Epithelial cell of esophagus (primary cell): ENCODE data around the gene SCML2.
A peak's percentile ranks its signal among the peaks of the same experiment; 100 is the strongest.
"Not testable (repeated sequence)": the region's sequence is repeated elsewhere in the genome, so short reads cannot be mapped to it uniquely, and the experiment has no call there.

ENCODE experiments used
- DNase-seq: peaks from one replicate; pipeline ENCODE4 v3.0.0; 2010; ENCODE audit warnings: low read depth
- H3K4me3 ChIP-seq: 2 replicates; pipeline ENCODE4 v1.5.1; 2011; ENCODE audit warnings: mild to moderate bottlenecking, low read length, control low read depth
- TF ChIP-seq, protein P1 (sequence below): IDR thresholded peaks from 2 replicates; pipeline ENCODE4 v1.5.1; 2011; ENCODE audit warnings: low read depth, mild to moderate bottlenecking, low read length, control low read depth, inconsistent platforms; ENCODE audit not compliant: insufficient read depth; ENCODE audit errors: missing control alignments

Gene SCML2

DNA sequence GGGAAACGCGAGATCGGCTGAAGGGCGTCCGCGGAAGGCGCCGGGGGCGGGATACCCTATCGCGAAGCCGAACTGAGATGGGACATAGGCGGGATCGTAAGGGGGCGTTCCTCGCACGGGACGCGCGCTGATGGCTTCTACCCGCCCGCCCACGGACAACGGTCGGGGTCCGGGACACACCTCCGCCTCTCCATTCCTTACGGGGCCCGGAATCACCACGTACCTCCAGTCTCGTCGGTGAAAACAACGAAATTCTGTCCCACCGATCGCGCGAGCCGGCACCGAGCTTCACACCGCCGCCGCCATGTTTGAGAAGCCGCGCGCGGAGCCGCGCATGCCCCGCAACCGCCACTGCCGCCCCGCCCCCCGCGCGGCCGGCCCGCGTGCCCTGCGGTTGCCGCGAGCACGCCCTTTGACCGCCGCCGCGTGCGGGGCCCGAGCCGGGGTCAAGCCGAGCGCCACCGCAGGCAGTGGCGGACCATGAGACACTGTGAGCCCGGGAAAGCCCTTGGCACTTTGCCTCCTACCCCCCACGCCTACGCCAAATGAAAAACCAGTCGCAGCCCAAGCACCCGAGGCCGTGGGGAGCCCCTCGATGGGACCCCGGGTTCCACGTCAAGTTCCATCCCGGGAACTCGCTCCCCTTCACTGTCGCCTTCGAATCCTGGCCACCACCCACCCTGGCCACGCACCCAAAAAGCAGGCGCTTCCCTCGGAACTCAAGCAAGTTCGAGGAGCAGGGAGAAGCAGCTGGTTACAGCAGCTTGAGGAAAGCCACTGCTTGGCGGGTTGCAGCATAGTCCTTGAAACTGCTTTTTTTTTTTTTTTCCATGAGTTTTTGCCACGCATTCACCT is at the start of gene SCML2:
Gene SCML2 (minus strand): TSS at position 320 of the 855 bp plus-strand sequence. CDS start 20,617 bp downstream, outside the sequence.
- TF ChIP-seq, protein P1, sequence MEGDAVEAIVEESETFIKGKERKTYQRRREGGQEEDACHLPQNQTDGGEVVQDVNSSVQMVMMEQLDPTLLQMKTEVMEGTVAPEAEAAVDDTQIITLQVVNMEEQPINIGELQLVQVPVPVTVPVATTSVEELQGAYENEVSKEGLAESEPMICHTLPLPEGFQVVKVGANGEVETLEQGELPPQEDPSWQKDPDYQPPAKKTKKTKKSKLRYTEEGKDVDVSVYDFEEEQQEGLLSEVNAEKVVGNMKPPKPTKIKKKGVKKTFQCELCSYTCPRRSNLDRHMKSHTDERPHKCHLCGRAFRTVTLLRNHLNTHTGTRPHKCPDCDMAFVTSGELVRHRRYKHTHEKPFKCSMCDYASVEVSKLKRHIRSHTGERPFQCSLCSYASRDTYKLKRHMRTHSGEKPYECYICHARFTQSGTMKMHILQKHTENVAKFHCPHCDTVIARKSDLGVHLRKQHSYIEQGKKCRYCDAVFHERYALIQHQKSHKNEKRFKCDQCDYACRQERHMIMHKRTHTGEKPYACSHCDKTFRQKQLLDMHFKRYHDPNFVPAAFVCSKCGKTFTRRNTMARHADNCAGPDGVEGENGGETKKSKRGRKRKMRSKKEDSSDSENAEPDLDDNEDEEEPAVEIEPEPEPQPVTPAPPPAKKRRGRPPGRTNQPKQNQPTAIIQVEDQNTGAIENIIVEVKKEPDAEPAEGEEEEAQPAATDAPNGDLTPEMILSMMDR = no peak
- DNase-seq = peak; percentile 13
- H3K4me3 ChIP-seq = peak within 1 kb of the TSS; percentile 44

DNA sequence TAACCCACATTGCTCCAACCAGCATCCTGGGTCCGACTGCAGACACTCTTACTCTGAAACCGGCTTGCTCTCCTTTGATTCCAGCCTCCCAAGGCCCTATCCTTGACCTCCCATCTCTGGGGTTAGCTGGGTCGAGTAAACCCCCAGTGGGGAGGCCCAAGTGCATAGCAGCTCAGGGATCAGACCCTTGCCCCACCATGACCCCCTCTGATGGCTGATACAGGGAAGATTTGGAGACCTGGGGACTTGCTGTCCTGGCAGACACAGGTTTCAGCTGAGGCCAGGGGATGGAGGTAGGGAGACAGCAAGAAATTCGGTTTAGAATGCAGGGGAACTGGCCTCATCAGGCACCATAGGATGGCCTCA is 47.3 kb upstream of the SCML2 start:
- no peak overlapping the region for H3K4me3 ChIP-seq
- TF ChIP-seq, protein P1 = no peak
- no peak for DNase-seq

DNA sequence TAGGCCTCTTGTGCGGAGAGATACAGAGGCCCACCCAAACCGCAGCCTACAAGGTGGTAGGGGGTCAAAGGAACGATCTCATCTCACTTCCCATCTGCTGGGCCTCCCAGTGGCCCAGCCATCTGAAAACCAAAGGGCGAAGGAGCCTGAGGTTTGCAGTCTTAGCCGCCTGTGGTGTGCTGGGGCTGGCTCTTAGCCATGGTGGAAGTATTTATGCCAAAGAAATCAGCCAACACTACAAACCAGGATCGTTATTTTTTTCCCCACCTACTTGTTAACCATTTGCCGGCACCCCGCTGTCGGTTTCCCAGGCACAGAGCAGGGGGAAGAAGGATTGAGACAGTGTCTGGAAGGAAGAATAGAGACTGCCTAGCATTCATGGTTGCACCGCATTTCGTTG is 40.0 kb upstream of the SCML2 start:
- H3K4me3 ChIP-seq = no peak overlapping the region
- TF ChIP-seq, protein P1 = no peak
- DNase-seq = no peak

DNA sequence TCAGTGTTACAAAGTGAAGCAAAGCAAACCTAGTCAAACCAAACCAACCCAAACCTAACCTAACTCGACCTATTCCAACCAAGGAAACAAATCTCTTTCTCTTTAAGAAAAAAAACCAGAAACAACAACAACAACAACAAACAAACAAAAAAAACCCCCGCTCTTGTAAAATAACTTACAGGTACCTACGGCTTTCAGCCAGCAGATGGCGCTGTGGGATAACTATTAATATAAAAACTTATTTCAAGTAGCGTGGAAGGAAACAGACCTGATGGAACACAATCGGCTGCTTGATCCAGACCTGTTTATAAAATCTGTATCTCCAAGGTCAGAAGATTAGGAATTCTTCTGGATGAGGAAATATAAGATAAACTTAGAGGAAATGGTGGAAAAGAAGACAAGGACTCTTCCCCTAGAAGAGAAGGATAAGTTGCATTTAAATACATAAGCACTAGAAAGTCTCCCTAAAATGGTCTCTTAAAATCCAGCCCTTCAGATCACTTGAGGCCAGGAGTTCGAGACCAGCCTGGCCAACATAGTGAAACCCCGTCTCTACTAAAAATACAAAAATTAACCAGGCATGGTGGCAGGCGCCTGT is 36.6 kb upstream of the SCML2 start:
- H3K4me3 ChIP-seq = no peak overlapping the region
- DNase-seq = peak; percentile 52
- TF ChIP-seq, protein P1 = peak; percentile 49

DNA sequence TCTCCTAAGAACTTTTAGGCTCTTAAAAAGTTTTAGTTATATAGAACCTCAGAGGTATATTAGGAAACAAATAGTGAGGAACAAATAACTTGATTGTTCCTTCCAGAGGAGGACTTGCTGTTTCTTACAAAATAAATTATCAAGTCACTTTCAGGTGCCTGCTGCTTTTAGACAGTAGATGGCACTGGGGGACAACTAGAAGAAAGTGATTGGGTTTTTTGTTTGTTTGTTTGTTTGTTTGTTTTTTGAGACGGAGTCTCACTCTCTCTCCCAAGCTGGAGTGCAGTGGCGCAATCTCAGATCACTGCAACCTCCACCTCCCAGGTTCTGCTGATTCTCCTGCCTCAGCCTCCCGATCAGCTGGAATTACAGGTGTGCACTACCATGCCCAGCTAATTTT is 35.5 kb upstream of the SCML2 start:
- TF ChIP-seq, protein P1 = peak; percentile 19
- no peak for DNase-seq
- no peak overlapping the region for H3K4me3 ChIP-seq

DNA sequence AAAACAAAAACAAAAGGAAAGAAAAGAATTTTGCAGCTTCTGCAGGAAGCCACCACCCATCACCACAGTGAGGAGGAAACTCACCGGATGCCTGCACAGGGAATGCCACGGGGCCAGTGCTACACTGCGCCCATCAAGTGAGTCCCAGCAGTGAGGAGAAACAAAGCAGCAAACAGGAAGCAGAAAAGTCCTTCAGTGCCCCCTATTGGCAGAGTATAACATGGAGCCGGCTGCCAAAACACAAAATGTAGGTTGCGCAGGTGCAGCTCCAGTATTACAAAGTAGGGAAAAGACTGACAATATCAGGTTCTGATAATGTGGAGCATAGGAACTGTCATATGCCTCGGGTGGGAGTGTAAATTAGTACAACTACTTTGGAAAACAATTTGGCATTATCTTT is 23.3 kb upstream of the SCML2 start:
- DNase-seq = peak; percentile 13
- H3K4me3 ChIP-seq = no peak overlapping the region
- TF ChIP-seq, protein P1 = peak; percentile 36

DNA sequence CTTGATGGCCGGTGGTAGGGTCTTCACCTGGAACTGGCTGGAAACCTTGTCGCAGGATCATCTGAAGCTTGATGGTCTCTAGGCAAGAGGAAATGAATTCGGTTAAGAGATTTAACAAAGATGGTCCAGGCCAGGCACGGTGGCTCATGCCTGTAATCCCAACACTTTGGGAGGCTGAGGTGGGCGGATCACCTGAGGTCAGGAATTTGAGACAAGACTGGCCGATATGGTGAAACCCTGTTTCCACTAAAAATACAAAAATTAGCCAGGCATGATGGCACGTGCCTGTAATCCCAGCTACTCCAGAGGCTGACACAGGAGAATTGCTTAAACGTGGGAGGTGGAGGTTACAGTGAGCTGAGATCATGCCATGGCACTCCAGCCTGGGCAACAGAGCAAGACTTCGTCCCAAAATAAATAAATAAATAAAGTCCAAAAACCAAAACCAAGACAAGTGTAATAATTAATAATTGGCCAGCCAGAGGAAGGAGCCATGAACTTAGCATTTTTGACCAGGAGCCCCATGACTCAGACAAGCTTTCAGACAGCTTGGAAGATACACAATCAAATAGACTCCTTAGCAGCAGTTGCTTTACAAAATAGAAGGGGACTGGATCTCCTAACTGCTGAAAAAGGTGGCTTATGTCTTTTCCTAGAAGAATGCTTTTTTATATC is 20.8 kb upstream of the SCML2 start:
- DNase-seq, H3K4me3 ChIP-seq: not testable (repeated sequence)

DNA sequence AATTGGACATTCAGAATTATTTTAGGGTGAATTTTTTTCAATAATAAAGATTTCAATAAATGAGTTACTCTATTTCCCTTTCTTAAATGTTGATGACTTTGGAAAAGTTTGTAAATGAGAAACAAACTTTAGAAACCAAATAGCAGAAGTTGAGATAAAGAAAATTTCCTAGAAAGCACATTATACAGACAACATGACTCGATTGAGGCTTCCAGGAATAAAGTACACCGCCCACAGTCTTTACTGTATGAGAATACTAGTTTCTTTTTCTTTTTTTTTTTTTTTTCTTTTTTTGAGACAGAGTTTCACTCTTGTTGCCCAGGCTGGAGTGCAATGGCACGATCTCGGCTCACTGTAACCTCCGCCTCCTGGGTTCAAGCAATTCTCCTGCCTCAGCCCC is 14.6 kb upstream of the SCML2 start:
- H3K4me3 ChIP-seq, DNase-seq: not testable (repeated sequence)
